GM12872 (cell line): ENCODE data around the gene DCP2.

Experiments used
- TF ChIP-seq, protein P1 (sequence below): IDR thresholded peaks from 3 replicates; pipeline ENCODE4 v1.5.1; 2011; ENCODE audit warnings: low read depth, mild to moderate bottlenecking, low read length, moderate library complexity; ENCODE audit not compliant: insufficient read depth

Gene DCP2

DNA sequence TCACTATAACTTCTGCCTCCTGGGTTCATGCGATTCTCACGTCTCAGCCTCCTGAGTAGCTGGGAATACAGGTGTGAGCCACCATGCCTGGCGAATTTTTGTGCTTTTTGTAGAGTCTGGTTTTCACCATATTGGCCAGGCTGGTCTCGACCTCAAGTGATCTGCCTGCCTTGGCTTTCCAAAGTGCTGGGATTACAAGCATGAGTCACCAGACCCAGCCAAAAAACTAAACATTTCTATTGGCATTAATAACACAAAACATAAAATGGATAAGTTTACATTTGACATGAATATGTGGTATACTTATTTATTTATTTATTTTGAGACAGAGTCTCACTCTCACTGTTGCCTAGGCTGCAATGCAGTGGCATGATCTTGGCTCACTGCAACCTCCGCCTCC is 40.9 kb upstream of the DCP2 start:
- TF ChIP-seq, protein P1, sequence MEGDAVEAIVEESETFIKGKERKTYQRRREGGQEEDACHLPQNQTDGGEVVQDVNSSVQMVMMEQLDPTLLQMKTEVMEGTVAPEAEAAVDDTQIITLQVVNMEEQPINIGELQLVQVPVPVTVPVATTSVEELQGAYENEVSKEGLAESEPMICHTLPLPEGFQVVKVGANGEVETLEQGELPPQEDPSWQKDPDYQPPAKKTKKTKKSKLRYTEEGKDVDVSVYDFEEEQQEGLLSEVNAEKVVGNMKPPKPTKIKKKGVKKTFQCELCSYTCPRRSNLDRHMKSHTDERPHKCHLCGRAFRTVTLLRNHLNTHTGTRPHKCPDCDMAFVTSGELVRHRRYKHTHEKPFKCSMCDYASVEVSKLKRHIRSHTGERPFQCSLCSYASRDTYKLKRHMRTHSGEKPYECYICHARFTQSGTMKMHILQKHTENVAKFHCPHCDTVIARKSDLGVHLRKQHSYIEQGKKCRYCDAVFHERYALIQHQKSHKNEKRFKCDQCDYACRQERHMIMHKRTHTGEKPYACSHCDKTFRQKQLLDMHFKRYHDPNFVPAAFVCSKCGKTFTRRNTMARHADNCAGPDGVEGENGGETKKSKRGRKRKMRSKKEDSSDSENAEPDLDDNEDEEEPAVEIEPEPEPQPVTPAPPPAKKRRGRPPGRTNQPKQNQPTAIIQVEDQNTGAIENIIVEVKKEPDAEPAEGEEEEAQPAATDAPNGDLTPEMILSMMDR: no peak

DNA sequence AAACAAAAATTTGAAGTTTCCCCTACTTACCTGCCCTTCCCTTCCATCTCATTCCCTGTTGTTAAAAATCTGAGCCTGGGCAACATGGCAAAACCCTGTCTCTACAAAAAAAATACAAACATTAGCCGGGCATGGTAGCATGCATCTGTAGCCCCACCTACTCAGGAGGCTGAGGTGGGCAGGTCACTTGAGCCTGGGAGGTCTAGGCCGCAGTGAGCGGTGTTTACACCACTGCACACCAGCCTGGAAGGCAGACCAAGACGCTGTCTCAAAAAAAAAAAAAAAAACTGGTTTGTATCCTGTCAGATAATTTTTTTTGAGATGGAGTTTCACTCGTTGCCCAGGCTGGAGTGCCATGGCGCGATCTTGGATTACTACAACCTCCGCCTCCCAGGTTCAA is 38.3 kb upstream of the DCP2 start:
- TF ChIP-seq, protein P1: no peak

- TF ChIP-seq, protein P1: no peak
Observed at GRCh38 chr5:112940670-112941069, 35.9 kb upstream of the DCP2 start.

DNA sequence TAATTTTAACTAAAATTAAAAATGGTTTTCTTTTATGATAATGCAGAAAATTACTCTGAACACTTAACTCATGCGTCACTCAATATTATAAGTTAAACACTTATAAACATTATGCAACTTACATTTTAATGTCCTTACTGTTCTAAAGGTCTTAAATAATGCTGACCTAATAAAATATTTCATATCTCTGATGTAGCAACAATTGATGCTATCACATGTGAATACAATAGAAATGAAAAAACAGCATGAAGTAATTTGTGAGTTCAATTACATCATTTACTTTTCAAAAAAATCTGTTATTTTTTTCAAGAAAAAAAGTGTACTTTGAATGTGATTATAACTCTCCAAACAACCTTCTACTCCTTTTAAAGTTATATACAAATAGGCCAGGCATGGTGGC is 28.1 kb upstream of the DCP2 start:
- TF ChIP-seq, protein P1: no peak

DNA sequence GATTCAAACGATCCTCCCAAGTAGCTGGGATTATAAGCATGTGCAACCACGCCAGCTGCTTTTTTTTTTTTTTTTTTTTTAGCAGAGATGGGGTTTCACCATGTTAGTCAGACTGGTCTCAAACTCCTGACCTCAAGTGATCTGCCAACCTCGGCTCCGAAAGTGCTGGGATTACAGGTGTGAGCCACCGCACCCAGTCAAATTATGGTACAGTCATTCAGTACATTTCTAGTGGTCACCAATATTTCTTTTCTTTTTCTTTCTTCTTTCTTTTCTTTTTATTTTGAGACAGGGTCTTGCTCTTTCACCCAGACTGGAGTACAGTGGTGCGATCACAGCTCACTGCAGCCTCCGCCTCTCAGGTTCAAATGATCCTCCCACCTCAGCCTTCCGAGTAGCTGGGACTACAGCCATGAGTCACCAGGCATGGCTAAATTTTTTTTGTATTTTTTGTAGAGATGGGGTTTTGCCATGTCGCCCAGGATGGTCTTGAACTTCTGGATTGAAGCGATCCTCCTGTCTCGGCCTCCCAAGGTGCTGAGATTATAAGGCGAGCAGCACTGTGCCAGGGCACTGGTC is 25.4 kb upstream of the DCP2 start:
- TF ChIP-seq, protein P1: no peak

DNA sequence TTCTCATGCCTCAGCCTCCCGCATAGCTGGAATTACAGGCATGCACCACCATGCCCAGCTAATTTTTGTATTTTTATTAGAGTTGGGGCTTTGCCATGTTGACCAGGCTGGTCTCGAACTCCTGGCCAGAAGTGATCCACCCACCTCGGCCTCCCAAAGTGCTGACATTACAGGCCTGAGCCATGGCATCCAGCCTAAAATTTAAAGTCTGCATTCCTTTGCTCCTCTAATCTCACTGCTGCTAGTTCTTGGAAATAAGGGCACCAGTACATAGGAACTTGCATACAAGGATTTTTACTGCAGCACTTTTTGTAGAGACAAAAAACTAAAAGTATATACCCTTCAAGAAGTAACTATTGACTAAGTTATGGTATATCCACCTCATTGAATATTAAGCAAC is 20.0 kb upstream of the DCP2 start:
- TF ChIP-seq, protein P1: no peak

- TF ChIP-seq, protein P1: no peak
Observed at GRCh38 chr5:112957036-112957808, 19.4 kb upstream of the DCP2 start.
